Skeletal muscle tissue (tissue), 4 donors: ENCODE results near the gene P4HA3. TPM values are rescaled to one million over a fixed set of nuclear protein-coding genes. Genes with fewer than 3 reads are reported as not detected.
A peak's percentile ranks its signal among the peaks of the same experiment; 100 is the strongest.

Experiments used
- H3K27ac ChIP-seq: one replicate; pipeline ENCODE4 v1.7.0; 2013; ENCODE audit warnings: mild to moderate bottlenecking, low read depth, low read length, inconsistent platforms
- H3K27me3 ChIP-seq, 3 donors: one replicate each; pipeline ENCODE4 v1.7.0; 2013; ENCODE audit warnings: low read length in 3 of 3; ENCODE audit not compliant: control insufficient read depth in 3 of 3, insufficient read depth in 3 of 3
- H3K36me3 ChIP-seq, 3 donors: one replicate each; pipeline ENCODE4 v1.7.0; 2013; ENCODE audit warnings: low read length in 3 of 3; ENCODE audit not compliant: control insufficient read depth in 3 of 3, insufficient read depth in 3 of 3
- H3K4me1 ChIP-seq, 3 donors: one replicate each; pipeline ENCODE4 v1.7.0; 2013; ENCODE audit warnings: low read length in 3 of 3, mild to moderate bottlenecking in 3 of 3; ENCODE audit not compliant: control insufficient read depth in 3 of 3, insufficient read depth in 3 of 3
- H3K4me3 ChIP-seq, 3 donors: one replicate each; pipeline ENCODE4 v1.7.0; 2013; ENCODE audit warnings: low read length in 3 of 3
- H3K9ac ChIP-seq, 3 donors: one replicate each; pipeline ENCODE4 v1.7.0; 2013; ENCODE audit warnings: low read length in 3 of 3, mild to moderate bottlenecking in 3 of 3, moderate library complexity in 2 of 3, low read depth in 1 of 3
- H3K9me3 ChIP-seq, 3 donors: one replicate each; pipeline ENCODE4 v1.7.0; 2013; ENCODE audit warnings: low read length in 3 of 3; ENCODE audit not compliant: control insufficient read depth in 3 of 3
- total RNA-seq: library from RNA; depleted of rRNA; stranded (reverse); fragments of >200 nt; gene quantifications from one replicate; pipeline ENCODE4 v1.2.3, GENCODE V29; 2014
- donor health status: Osteomylitis.

P4HA3 gene
- total RNA-seq, 1 donor from 2014 or later, result 0.52 TPM

DNA sequence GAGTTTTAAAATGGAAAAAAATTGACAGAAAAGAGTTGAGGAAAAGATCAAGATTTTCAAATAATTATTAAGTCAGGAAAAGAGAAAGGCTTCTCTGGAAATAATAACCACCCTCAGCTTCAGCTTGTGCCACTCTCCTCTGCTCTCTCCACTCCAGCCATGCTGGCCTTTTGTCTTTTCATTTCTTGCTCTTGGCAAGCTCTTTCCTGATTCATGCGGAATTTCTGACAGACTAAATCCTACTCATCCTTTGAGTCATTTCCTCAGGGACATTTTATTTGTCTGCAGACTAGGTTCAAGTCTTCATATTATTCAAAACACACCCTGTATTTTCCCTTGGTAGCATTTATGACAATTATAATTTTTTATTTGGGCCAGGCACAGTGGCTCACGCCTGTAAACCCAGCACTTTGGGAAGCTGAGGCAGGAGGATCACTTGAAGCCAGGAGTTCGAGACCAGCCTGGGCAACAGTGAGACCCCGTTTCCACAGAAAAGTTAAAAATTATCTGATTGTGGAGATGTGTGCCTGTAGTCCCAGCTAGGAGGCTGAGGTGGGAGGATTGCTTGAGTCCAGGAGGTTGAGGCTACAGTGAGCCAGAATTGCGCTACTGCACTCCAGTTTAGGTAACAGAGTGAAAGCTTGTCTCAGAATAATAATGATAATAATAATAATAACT is 7.8 kb upstream of the P4HA3 start:
- H3K36me3 ChIP-seq, result no peaks in the 10 kb centered on the region
- peaks cover 0 to 4% (median 0%) of the 10 kb centered on the region in 3 donors for H3K9me3 ChIP-seq
- H3K27ac ChIP-seq, result peak overlapping the region; percentile 2
- no peaks in the 10 kb centered on the region for H3K27me3 ChIP-seq
- no peak overlapping the region for H3K9ac ChIP-seq
- H3K4me3 ChIP-seq, result no peak overlapping the region
- H3K4me1 ChIP-seq, result peaks cover 14 to 23% (median 16%) of the 10 kb centered on the region in 3 donors

DNA sequence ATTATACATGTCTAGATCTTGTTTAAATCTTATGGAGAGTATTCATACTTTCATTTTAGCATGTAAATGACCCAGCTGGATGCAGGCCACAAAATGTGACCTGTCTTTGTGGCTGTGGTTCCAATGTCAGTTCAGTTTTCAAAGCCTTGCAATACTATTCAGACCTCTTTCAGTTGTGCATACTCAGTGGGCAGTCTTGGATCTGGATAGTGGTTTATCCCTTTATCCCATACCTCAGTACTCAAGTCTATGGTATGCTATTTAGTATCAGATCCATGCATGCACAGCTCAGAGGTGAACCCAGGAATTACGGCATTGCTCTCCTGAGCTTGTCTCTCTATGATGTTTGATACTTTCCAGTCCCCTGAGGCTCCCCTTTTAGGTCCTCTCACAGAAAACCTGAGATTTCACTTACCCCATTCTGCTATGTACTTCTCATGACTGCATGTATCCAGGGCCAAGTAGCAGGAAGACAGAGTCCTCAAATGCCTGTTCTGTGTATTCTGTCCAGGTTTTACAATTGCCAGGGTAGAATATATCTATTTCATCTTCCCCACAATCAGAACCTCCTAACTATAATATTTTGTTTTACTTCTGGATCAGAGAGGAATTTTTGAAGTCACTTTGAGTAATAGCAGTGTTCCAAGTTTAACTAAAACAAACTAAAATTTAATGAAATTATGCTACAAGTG is 6.9 kb upstream of the P4HA3 start:
- no peaks in the 10 kb centered on the region for H3K27me3 ChIP-seq
- no peak overlapping the region for H3K9ac ChIP-seq
- no peaks in the 10 kb centered on the region for H3K36me3 ChIP-seq
- peaks cover 0 to 4% (median 0%) of the 10 kb centered on the region in 3 donors for H3K9me3 ChIP-seq
- H3K4me3 ChIP-seq, result no peak overlapping the region
- peaks cover 14 to 23% (median 16%) of the 10 kb centered on the region in 3 donors for H3K4me1 ChIP-seq
- H3K27ac ChIP-seq, result peak overlapping the region; percentile 2

DNA sequence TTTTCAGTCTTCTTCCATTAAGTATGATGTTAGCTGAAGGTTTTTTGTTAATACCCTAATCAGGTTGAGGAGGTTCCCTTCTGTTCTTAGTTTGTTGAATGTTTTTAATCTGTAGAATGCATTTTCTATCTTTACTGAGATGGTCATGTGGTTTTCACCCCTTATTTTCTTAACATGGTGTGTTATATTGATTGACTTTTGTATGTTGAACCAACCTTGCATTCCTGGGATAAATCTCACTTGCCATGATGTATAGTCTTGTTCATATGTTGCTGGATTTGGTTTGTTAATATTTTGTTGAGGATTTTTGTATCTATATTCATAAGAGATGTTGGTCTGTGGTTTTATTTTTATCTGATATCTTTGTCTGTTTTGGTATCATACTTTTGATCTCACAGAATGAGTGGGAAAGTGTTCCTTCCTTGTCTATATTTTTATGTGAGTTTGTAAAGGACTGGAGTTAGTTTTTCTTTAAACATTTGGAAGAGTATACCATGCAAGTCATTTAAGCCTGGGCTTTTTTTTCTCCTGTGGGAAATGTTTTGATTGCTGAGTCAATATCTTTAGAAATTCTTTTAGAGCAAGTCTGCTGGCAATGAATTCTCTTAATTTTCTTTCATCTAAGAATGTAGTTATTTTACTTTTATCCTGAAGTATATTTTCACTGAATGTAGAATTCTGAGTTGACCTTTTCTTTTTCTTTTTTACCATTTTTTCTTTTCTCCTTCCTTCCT is 5.5 kb upstream of the P4HA3 start:
- Histone ChIP-seq H3K9ac (no peak overlapping the region), H3K4me3 (no peak overlapping the region), H3K36me3 (no peaks in the 10 kb centered on the region), H3K4me1 (peaks cover 3 to 11% (median 5%) of the 10 kb centered on the region in 3 donors), H3K9me3 (peaks cover 0 to 4% (median 3%) of the 10 kb centered on the region in 3 donors), H3K27me3 (no peaks in the 10 kb centered on the region), H3K27ac (no peak overlapping the region)

DNA sequence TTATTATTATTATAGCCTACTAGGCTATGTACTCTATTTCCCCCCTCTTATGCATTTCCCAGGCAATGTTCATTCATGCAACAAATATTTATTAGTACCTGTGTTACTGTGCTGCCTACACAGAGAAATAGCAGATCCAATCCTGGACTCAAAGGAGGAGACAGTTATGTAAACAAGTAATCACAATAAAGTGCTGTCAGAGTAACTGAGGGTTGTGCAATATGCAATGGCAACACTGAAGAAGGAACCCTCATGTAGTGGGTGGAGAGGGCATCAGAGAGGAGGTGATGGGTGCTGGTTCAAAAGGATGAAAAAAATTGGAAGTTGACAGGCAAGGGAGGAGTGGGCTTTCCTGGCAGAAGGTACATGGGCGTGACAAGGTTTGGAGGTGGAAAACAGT is 886 bp upstream of the P4HA3 start:
- Histone ChIP-seq H3K36me3 (no peaks in the 10 kb centered on the region), H3K9ac (no peak overlapping the region), H3K27me3 (peaks cover 3 to 7% (median 5%) of the 10 kb centered on the region in 3 donors)

DNA sequence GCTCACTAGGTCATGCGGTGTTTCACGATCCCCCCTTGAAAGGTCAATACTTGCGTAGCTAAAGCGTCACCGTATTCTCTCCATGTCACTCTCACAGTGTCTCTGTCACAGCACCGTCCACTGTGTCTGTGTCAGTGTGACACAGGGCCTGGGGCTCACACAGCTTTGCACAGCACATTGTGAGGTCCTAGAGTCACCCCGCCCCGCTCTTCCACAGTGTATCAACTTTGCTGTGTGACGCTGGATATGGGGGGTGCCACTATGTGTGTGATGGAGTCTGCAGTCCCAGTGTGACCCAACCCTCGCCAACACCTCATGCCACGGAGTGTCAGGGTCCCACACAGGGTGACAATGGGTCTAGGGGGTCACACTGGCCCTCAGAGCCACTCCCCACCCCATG is 583 bp downstream of the P4HA3 start:
- peaks cover 0 to 3% (median 0%) of the 10 kb centered on the region in 3 donors for H3K9me3 ChIP-seq
- H3K4me3 ChIP-seq, result peak overlapping the region; percentile 59 to 72 (median 70)
- H3K27ac ChIP-seq, result no peak overlapping the region
- peak overlapping the region in 2 of 3 donors; percentile 70 to 76 for H3K9ac ChIP-seq
- no peaks in the 10 kb centered on the region for H3K36me3 ChIP-seq
- peaks cover 5 to 14% (median 6%) of the 10 kb centered on the region in 3 donors for H3K4me1 ChIP-seq
- H3K27me3 ChIP-seq, result peaks cover 3 to 7% (median 5%) of the 10 kb centered on the region in 3 donors

More for the DNA sequence above, 886 bp upstream of the P4HA3 start:
- no peak overlapping the region for H3K4me3 ChIP-seq
- H3K27ac ChIP-seq, result no peak overlapping the region
- peaks cover 0 to 4% (median 3%) of the 10 kb centered on the region in 3 donors for H3K9me3 ChIP-seq
- H3K4me1 ChIP-seq, result peaks cover 5 to 14% (median 6%) of the 10 kb centered on the region in 3 donors

DNA sequence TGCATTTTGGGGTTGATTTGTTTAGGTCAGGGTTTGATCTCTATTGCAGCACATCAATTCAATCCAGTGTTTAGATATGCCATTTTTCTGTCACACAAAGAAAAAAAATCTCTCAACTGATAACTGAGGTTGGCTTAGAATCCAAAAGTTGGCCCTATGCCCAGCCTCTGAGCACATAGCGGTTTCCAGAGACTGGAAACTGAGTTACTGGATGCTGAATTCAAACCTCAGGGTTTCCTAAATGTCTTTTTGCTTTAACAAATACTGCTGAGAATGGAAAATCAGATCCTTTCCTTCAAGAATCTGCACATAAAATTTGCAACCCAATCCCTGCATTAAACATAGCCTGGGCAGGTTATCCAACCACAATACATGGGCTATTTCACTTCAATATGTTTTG is 4.0 kb downstream of the P4HA3 start:
- Histone ChIP-seq H3K9me3 (no peaks in the 10 kb centered on the region), H3K27me3 (peaks cover 3 to 7% (median 5%) of the 10 kb centered on the region in 3 donors), H3K4me1 (peaks cover 5 to 14% (median 6%) of the 10 kb centered on the region in 3 donors), H3K27ac (no peak overlapping the region), H3K4me3 (no peak overlapping the region), H3K36me3 (no peaks in the 10 kb centered on the region), H3K9ac (no peak overlapping the region)

DNA sequence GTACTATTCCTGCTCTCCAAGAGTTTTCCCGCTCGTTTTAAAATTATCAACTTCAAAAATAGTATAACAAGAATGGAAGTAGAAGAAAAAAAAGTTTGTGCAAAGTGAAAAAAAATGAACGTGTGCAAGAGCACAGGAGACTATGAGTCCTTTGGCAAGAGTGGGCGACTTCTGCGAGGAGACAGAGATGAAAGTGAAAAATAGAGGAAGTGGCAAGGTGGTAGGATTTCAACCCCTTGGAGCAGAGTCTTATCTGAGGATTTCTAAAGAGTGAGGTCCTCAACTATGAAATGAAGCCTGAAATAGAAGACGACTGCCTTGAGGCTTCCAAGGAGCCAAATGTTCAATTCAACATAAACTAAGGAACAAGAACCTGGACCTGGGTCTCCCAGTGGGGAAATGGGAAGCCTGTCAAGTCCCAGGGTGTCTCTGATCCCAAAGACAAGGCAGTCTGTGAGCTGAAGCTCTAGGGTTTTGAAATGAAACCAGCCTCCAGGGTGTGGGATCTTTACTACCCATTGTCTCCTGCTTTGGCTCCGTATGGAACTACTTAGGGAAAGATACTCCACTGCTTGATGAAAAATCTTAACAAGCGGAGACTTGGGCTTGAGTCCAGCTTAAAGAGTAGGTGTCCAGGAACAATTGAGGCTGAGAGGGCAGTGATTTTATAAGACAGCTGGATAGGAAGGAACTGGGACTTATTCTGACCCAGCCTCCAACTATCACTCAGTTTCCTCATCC is 4.8 kb downstream of the P4HA3 start:
- no peaks in the 10 kb centered on the region for H3K9me3 ChIP-seq
- peaks cover 5 to 11% (median 6%) of the 10 kb centered on the region in 3 donors for H3K4me1 ChIP-seq
- H3K27me3 ChIP-seq, result peaks cover 3 to 7% (median 5%) of the 10 kb centered on the region in 3 donors
- no peak overlapping the region for H3K9ac ChIP-seq
- no peak overlapping the region for H3K27ac ChIP-seq
- no peak overlapping the region for H3K4me3 ChIP-seq
- H3K36me3 ChIP-seq, result no peaks in the 10 kb centered on the region

DNA sequence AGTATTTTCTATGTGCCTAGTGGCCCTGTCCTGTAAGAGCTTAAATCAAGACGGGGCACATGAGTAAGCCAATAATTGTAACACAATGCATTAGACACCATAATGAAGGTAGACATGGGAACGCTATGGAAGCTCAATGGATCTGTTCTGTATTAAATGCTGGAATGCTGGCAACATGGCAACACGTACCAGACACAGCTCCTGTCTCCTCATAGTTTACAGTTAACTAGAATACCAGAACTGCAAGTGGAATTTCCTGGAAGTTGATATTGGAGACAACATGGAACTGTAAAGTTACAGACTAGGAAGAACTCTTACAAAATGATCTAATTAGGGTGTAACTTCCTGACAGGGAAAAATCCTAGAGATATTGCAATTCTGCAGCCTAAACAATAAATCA is 12.4 kb downstream of the P4HA3 start:
- Histone ChIP-seq H3K9me3 (no peaks in the 10 kb centered on the region), H3K27me3 (no peaks in the 10 kb centered on the region), H3K36me3 (no peaks in the 10 kb centered on the region), H3K4me3 (no peak overlapping the region), H3K9ac (no peak overlapping the region), H3K4me1 (no peaks in the 10 kb centered on the region), H3K27ac (no peak overlapping the region)

DNA sequence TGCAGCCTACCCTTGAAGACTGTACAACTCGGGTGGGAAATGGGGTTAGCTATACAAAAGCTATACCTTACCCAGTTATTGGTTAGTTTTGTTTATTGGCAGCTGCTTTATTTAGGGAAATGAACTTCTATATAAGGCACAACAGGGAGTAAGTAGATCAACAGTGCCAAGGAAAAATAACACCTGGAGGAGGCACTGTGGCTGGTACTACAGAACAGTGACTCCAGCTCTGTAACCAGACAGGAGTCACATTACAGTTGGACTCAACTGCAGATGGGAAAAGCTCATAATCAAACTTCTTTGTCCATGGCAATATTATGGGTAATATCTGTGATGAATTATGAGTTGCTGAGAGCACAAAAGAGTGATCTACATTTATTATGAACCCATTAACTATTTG is 14.0 kb downstream of the P4HA3 start:
- Histone ChIP-seq H3K4me1 (no peaks in the 10 kb centered on the region), H3K27me3 (no peaks in the 10 kb centered on the region), H3K36me3 (no peaks in the 10 kb centered on the region)

More for the DNA sequence above, 14.0 kb downstream of the P4HA3 start:
- H3K27ac ChIP-seq, result no peak overlapping the region
- H3K4me3 ChIP-seq, result no peak overlapping the region
- no peak overlapping the region for H3K9ac ChIP-seq
- H3K9me3 ChIP-seq, result no peaks in the 10 kb centered on the region
